ENCODE measurements around the gene SPINT1.

- TF ChIP-seq POLR2AphosphoS5 (IDR thresholded peaks at IDR 0.05; ENCODE audit: low read depth, low read length) (no peak), TAF1 (IDR thresholded peaks at IDR 0.05; ENCODE audit: borderline replicate concordance, insufficient read depth, low read length) (no peak), SIN3A (IDR thresholded peaks at IDR 0.05; ENCODE audit: borderline replicate concordance, insufficient read depth, low read length) (no peak)
- TF ChIP-seq, protein P1, sequence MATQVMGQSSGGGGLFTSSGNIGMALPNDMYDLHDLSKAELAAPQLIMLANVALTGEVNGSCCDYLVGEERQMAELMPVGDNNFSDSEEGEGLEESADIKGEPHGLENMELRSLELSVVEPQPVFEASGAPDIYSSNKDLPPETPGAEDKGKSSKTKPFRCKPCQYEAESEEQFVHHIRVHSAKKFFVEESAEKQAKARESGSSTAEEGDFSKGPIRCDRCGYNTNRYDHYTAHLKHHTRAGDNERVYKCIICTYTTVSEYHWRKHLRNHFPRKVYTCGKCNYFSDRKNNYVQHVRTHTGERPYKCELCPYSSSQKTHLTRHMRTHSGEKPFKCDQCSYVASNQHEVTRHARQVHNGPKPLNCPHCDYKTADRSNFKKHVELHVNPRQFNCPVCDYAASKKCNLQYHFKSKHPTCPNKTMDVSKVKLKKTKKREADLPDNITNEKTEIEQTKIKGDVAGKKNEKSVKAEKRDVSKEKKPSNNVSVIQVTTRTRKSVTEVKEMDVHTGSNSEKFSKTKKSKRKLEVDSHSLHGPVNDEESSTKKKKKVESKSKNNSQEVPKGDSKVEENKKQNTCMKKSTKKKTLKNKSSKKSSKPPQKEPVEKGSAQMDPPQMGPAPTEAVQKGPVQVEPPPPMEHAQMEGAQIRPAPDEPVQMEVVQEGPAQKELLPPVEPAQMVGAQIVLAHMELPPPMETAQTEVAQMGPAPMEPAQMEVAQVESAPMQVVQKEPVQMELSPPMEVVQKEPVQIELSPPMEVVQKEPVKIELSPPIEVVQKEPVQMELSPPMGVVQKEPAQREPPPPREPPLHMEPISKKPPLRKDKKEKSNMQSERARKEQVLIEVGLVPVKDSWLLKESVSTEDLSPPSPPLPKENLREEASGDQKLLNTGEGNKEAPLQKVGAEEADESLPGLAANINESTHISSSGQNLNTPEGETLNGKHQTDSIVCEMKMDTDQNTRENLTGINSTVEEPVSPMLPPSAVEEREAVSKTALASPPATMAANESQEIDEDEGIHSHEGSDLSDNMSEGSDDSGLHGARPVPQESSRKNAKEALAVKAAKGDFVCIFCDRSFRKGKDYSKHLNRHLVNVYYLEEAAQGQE (IDR thresholded peaks at IDR 0.05; ENCODE audit: insufficient read depth in 1 of 2, low read depth in 2 of 2, low read length in 2 of 2), result no peak
Observed at GRCh38 chr15:40863660-40864270, 19.9 kb downstream of the SPINT1 start.

All from PFSK-1 (cell line).